ENCODE results near the gene NAB1.

GRCh38 chr2:190641469-190641868 lies 7.4 kb upstream of the NAB1 start:
- no peak for TF ChIP-seq CTCF (IDR thresholded peaks at IDR 0.05)
- no peak for TF ChIP-seq ZFX (IDR thresholded peaks at IDR 0.05; ENCODE audit: borderline replicate concordance)

Measured in 22Rv1 (cell line).